ENCODE results near the gene DVL1.

- TF ChIP-seq POLR2A (IDR thresholded peaks at IDR 0.05; ENCODE audit: extremely low read depth, insufficient read length) (no peak), CTCF (IDR thresholded peaks at IDR 0.05; ENCODE audit: low read depth, low read length) (no peak)
Observed at GRCh38 chr1:1397839-1398523, 48.8 kb upstream of the DVL1 start.

All from NB4 (cell line).